CD4-positive, alpha-beta T cell treated with Interleukin-10 for 1 hour (primary cell): ENCODE measurements around the gene CHST13.

Experiments
- DNase-seq: peaks from one replicate; pipeline ENCODE4 v3.0.0-alpha.2; 2020

Gene CHST13

GRCh38 chr3:126523745-126524428, at the start of gene CHST13:
TSS of gene CHST13 (plus strand) at chr3:126524155. CDS start at chr3:126524333, 178 bp downstream.
- DNase-seq, result no peak

- peak; percentile 30 for DNase-seq
These were observed 49.2 kb upstream of the CHST13 start for GRCh38 chr3:126474498-126475412.

DNA sequence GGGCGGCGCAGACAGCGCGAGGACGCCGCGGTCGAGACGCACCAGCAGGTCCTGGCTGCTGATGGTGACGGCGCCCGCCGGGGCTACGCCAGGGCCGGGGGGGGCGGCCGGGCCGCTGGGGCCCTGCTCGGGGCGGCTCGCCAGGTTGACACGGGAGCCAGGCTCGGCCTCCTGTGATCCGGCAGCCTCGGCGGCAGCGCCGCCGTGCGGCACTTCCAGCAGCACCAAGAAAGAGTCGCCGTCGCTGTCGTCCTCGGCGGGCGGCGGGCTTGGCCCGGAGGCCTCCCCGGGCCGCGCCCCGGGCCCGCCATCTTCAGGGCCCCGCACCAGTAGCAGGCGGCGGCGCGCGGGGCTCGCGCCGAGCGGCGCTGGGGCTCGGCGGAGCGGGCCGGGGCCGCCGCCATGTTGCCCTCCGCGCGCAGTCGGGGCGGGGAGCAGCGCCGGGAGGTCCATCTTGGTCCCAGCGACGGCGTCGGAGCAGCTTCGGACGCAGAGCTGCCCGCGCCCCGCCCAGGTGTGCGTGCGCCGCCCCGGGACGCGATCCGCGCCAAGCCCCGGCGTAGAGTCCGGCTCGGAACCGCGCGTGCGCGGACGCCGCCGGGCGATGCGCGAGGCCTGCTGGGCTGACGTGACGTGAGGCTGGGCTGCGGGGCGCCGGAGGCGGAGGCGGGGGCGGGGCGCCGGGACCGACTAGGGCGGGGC, 48.4 kb upstream of the CHST13 start, which contains the start of gene ZXDC:
Gene ZXDC (minus strand): TSS at position 479 of the 702 bp plus-strand sequence. CDS start 26 bp downstream, at position 453.
- DNase-seq, result peak; percentile 94

- DNase-seq, result no peak
These were observed 47.5 kb upstream of the CHST13 start for GRCh38 chr3:126476166-126477060.

- DNase-seq, result no peak
These were observed 46.9 kb upstream of the CHST13 start for GRCh38 chr3:126477061-126477380.

DNA sequence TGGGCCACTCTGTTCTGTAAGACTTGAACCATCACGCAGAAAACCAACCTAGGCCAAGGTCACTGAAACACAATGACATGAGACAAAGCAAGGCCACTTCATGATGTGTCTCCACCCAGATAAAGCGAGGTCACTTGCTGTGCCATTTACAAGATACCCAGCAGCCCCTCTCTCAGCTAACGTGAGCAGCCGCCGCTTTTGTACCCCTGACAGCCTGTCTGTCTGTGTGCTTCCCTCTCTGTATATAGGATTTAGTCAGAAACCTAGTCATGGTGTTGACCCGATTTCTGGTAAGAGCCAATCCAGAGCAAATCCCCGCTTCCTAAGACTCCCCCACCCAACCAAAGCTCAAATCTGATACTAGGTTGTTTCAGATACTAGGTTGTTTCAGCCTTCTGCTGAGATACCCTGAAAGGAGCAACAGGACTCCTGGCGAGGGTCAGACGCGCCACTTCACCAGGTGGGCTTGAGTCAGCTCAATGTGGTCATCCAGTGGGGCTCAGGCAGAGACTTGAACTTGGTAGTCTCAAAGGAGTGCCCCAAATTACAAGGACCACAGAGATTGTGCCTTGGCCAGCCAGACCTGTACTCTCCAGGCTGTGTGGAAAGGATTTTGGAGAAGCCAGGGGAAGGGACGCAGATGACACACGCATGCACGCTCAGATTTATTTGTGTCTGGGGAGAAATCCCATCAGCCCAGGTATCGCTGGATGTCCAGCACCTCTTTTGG, 45.2 kb upstream of the CHST13 start:
- no peak for DNase-seq

DNA sequence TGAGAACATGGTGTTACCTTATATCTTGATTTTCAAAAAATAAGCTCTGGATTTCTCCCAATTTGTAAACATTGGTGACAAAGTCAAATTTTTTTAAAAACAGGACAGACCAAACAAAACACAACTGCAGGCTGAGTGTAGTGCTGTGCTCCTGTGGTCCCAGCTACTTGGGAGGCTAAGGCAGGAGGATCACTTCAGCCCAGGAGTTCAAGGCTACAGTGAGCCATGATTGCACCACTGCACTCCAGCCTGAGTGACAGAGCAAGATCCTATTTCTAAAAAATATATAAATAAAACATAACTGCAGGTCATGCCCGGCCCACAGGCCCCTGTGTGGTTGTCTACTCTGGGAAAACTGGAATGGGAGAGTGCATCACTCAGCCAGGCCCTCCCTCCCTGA, 44.3 kb upstream of the CHST13 start:
- DNase-seq, result no peak

DNA sequence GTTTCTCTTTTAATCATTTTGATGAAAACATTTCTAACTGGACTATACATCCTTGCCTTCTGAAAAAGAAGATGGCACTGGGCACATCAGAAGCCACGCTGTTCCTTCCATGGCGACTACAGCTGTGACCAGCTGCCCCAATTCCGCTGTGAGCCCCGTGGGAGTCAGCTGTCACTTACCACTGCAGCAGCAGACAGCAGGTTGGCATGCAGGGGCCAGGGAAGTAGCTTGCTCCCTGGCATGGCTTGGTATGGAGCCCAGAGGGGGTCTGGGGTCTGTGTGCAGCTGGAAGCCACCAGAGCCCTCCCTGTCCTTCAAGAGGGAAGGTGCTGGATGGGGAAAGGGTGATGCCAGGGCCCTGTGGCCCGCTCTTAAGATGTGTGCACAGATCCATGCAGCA, 43.7 kb upstream of the CHST13 start:
- no peak for DNase-seq

DNA sequence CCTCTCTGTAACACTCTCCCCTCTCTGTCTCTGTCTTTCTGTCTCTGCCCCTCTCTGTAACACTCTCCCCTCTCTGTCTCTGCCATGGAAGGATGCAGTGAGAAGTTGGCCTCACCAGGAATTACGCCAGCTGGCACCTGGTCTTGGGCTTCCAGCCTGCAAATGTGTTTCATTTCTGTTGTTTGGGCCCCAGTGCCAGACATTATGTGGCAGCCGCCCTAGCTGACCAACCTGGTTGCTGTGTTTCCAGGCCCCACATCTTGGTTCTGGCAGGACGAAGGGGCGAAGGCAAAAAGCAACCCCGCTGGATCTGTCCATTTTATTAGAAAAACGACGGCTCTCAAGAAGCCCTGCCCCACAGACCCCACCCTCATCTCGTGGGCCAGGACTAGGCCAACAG, 43.1 kb upstream of the CHST13 start:
- DNase-seq, result no peak

GRCh38 chr3:126481808-126482502, 42.0 kb upstream of the CHST13 start:
- no peak for DNase-seq

DNA sequence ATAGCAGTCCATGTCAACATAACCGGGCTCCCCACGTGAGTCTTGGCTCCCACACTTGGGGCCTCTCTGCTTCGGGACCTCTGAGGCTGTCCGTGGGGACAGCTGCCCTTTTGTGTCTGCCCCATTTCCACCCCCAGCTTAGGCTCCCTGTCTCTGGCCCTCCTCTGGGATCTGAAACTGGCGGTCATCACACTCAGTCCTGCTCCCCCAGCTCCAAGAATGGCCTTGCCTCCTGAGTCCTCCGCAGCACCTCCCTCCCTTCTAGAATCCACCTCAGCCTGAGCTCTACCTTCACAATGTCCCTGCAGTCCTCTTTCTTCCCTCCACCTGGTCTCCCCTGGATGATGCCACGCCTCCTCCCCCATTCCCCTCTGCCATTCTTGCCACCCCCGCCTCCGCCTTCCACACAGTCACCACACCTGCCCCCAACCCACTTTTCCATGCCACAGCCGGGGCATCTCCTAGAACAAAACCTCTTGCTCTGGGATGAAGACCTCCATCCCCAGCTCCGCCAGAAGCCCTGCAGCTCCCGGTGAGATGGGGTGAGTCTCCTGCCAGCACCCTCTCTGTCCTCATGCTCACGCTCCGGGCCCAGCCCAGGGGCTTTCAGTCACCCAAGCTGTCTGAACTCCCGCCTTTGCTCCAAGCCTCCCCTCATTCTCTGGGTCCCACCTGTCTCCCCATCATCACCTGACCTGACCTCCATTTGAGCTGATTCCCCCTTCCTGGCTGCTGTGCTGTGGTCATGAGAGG, 41.3 kb upstream of the CHST13 start:
- DNase-seq, result no peak

DNA sequence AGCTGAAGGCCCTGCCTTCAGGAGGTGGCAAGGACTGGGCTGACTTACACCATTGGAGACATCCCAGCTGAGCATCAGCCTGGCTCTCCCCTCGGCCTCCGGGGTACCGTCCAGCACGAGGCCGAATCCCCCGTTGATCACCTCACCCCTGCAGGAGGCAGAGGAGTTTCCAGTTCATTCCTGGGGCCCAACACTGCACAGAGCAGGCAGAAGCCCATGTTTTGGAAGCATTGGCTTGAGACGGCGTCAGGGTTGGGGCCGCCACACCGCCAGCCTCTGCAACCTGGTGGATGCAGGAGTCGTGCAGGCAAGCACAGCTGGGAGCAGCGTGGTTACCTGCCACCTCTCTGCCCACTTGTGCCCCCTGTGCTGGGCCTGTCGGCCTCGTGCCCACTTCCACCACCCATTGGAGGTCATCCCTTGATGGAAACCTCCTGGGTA, 40.6 kb upstream of the CHST13 start:
- no peak for DNase-seq

GRCh38 chr3:126484148-126484547, 39.8 kb upstream of the CHST13 start:
- DNase-seq, result no peak

DNA sequence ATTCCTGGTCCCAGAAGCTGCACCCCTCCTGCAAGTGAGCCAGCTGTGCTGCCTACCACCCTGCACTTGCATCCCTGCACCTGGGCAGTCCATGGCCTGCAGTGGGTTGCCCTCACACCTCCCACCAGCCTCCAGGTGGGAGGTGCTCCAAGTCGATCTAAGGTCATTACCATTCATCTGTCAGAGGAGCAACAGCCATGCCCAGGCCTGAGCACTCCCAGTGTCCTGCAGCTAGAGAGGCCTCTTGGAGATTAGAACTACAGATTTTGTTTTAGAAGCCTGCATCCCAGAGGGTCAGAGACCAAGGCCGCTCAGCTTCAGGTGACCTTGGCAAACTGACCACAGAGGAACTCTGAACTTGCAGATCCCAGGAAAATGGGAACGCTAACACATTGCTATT, 39.3 kb upstream of the CHST13 start:
- no peak for DNase-seq

GRCh38 chr3:126485176-126485897, 38.6 kb upstream of the CHST13 start:
- DNase-seq, result no peak

DNA sequence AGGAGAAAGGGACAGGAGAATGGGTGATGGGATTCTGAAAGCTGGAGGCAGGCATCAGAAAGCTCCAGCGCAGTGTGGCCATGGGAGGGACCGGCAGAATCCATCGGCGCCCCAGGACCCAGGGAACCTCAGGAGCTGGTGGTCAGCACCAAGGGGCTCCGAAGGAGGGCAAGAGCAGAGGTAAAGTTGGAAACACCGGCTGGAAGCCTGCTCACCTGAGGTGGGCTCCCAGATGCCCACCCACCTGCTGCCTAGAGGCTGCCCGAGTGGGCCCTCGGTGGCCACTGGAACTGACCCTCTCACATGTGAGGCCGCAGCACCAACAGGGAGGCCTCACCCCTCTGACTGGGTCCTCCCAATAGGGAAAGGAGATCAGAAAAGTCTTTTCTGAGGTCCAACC, 38.0 kb upstream of the CHST13 start:
- DNase-seq, result no peak

DNA sequence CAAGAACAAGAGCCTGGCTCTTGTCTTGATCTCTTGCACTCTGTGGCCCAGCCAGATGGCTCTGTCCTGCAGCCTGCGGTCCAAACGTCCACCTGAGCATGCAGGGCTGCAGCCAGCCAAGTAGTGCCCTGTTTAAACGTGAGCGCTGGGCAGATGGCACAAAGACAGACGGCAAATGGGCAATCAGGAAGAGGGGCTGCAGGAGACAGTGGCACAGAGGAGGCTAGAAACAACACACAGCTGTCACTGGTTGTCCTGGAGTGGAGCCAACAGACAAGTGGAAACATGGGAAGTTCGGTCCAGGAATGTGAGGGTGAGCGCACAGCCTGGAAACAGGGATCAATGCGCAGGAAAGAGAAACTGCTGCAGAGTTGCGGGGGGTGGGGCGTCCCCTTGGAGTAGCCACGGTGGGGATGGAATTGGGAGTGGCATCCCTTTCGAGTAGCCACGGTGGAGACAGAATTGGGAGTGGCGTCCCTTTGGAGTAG, 37.6 kb upstream of the CHST13 start:
- no peak for DNase-seq

DNA sequence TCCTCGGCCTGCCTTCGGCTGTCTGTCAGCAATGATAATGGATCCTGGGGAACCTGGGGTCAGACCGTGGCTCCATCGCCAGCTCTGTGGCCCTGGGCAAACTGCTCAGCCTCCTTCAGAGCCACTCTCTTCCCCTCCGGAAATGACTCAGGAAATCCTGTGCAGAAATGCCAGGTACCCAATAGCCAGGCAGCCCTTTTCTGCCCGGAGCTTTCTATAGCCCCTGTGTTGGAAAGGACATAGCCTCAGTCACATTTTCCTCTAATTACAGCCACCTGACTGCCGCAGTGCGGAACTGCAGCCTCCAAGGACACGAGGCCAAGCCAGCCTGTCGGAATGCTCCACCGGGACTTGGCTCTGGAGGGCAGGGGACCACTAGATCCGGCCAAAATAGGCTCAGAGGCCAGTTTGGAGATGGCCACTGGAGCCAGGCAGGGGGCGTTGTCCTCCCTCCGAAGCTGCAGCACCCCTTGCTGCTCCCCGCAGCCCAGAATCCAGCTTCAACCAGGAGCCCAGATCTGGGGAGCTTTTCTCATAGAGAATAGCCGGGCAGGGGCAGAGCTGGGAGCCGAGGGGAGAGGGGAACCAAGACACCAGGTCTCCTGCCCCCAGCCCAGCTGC, 36.7 kb upstream of the CHST13 start:
- DNase-seq, result no peak

GRCh38 chr3:126488185-126488584, 35.8 kb upstream of the CHST13 start:
- no peak for DNase-seq
